Activated CD4-positive, alpha-beta T cell treated with anti-CD3 and anti-CD28 coated beads for 4 hours (primary cell): ENCODE results near the gene ANP32A.
A peak's percentile ranks its signal among the peaks of the same experiment; 100 is the strongest.

Experiments used
- DNase-seq, 2 donors: peaks; one replicate each; pipeline ENCODE4 v3.0.0-alpha.2; 2020

The ANP32A gene

GRCh38 chr15:68739390-68740080 lies 81.2 kb downstream of the ANP32A start:
- DNase-seq = no peak

GRCh38 chr15:68735610-68736009 lies 85.1 kb downstream of the ANP32A start:
- DNase-seq = no peak

DNA sequence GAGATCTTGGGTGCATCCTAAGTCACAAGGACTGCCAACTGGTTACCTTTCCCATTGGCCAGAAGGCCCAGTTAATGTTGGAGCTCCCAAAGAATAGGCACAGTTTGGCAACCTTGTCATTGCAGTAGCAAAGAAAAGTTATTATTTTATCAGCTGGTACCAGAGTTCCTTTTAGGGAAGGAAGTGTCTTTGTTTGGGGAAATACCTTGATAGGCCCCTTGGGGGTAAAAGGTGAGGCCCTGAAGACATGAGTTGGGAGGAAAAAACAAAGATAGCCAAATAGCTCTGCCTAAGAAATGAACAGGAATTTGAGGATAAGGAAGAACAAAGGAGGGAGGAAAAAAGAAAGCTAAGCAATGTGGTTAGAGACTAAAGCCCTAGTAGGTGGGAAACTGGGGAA lies 85.8 kb downstream of the ANP32A start:
- no peak for DNase-seq

DNA sequence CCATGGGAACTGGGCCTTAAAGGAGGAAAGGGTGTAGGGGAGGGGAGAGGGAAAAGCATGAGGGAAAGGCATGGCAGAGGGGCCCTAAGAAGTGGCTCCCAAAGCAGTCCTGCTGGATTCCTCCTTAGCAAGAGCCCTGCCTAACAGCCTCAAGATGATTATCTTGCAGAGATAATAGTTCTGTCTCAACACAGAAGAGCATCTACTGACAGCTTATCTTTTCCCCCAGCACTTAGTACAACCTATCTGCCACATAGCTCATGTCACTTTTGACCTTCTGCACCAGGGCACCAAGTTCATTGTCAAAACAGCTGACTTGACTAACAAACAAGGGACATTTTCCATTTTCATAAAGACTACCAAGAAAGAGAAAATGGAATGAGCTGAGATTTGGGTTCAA lies 86.3 kb downstream of the ANP32A start:
- no peak for DNase-seq

DNA sequence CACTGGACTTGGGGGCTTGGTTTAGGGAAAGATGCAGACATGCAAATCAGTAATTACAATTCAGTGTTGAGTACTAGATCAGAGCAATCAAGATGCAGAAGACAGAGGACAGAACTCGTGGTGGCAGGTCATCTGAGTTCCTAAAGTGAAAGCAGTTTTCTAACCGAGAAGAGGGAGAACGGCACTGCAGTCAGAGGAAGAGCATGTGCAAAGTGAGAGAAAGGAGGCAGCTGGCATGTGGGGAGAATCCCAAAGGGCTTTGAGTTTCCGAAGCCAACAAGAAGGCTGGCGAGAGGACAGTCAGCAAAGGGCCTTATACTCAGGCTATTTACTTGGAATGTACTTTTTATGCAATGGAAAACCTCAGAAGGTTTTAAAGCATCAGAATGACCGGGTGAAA lies 87.0 kb downstream of the ANP32A start:
- DNase-seq = no peak

DNA sequence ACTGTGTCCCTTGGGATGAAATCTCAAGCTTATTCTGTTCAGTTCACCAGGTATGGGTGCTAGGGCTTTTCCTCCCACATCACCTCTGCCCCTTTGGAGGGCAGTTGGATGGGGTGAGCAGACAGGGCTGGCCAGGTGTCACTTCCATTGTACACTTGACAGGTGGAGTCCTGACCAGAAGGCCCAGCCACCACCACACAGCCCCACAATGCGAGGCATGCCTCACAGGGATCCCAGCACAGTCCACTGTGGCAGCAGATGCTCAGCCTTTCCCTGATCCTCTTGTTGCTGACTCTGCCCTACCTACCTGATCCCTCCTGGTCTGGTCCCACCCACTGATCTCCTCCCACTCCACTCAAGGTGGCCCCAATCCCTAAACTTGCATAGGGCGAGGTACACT lies 88.2 kb downstream of the ANP32A start:
- DNase-seq = no peak

DNA sequence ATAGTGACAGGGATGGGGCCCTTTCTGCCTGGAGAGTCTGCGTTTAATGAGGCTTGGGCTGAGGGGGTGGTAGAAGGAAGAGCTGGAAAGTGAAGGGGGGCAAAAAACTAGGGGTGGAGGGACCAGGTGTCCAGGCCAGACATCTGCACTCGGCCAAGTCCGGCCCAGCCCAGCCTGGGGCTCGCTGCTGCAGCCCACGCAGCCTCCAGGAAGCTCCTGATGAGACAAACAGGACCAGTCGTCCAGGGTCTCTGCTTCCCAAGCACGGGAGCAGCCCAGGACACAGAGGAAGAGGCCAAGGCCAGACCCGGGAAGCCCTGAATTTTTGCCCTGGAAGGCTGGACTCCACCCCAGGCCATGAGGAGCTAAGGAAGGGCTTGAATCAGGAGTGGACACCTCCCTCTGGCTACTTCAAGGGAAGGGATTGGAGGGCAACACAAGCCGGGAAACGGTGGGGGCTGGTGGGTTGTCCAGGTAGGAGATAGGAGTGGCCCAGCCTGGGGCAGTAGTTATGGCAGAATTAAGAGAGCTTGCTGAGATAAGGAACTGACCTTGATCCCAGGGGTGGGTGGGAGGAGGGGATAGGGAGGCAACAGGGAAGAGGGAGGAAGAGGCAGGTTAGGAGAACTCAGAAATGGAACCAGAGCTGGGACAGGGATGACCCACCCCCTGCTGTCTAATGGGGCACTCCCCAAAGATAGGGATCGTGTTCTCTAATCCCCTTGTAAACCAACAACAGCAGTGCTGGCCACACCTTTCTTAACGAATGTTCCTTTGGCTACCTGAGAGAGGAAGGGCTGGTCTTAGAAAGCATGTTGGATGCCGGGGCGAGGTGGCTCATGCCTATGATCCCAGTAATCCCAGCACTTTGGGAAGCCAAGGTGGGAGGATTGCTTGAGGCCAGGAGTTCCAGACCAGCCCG lies 89.5 kb downstream of the ANP32A start:
- no peak for DNase-seq

DNA sequence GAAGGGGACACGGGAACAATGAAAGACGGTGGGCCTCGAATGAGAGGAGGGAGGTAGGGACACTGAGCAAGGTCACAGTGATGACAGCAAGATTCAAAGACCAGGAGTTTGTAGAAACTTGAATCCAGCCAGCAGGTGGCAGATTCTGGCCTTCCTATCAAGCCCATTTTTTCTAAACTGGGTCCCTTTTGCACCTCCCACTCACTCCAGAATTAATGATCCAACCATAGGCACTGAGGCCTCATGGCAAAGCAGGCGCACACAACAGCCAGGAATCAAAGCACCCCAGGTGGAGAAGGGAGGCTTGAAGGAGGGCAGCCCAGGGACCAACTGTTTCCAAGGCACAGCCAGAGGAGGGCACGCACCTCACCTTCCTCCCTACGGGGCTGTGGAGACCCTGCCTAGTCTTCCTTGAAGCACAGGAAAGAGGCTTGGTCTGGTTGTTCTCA lies 90.2 kb downstream of the ANP32A start:
- peak in 1 of 2 donors; percentile 19 for DNase-seq

DNA sequence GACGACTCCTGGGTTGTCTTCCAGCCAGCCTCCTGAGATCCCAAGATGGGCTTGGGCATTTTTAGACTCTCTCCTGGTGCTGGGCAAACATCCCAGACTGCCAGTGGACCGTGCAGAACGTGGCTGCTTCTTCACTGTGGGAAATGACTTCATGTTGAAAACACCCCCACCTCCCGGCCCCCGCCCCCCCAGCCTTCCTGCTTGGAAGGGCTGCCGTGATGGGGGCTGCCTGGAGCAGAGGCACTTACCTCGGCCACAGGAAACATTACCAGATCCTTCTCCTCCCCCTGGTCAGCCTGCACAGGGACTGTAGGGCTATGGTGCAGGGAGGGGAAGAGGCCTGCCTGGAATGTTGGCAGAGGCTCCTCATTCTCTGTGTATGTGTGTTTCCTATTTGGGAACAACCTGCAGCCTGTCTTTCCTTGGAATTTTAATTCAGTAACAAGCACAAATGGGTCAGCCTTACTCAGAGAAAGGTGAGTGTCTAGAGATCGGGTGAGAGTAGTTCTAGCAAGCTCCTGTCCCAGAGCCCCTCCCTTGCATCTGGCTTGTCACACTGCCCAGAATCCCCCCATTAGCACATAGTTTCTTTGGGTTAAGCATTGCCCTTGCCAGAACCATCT lies 90.8 kb downstream of the ANP32A start:
- DNase-seq = no peak
